ENCODE results near the gene OGT. TPM values are rescaled to one million over a fixed set of nuclear protein-coding genes. Genes with fewer than 3 reads are reported as not detected.
"Not testable (repeated sequence)": the region's sequence is repeated elsewhere in the genome, so short reads cannot be mapped to it uniquely, and the experiment has no call there.

OGT gene
- total RNA-seq, result 100 to 1,000 TPM; 309 to 356 TPM

DNA sequence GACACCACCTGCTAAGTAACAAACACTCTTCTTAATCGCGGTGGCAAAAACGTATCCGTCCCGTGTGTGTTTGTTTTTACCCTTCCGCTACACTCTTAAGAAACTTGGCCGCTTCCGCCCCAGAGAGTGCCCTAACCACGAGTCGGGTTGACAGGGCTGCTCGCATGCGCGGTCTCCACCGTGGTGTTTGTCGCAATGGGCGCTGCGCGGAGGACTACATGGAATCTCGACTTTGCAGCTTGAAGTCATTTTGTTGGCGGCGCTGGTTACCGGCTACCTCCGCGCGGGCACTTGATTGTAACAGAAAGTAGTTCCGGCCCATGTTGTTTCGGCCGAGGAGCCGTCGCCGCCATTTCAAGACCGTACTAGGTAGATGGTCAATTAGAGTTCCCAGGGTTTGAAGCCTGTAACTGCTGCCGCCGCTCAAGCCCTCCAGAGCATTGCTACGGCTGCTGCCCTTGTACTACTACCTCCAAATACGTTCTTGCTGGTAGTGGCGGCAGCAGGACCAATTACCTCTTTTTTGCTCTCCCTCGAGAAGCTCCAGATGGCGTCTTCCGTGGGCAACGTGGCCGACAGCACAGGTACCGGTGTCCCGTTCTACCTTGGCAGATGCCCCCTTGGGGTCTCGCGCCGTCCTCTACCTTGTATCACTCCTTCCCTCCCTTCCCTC is at the start of gene OGT:
Gene OGT (plus strand): TSS at position 352 of the 673 bp plus-strand sequence. CDS start 196 bp downstream, at position 548.
- H3K36me3 Mint-ChIP-seq, result peaks cover 25% of the 10 kb centered on the region
- ATAC-seq (peak; percentile 90 to 94), DNase-seq (ENCODE audit: low spot score) (peak; percentile 95)
- H3K4me1 Mint-ChIP-seq (ENCODE audit: low read depth in 2 of 2), result peaks cover 16 to 22% of the 10 kb centered on the region in 2 donors
- peak within 1 kb of the TSS; percentile 99 for H3K4me3 Mint-ChIP-seq
- peak within 1 kb of the TSS; percentile 96 to 99 for H3K27ac Mint-ChIP-seq
- H3K27me3 Mint-ChIP-seq, result peaks cover 0 to 5% of the 10 kb centered on the region in 2 donors
- no peaks in the 10 kb centered on the region for H3K9me3 Mint-ChIP-seq

DNA sequence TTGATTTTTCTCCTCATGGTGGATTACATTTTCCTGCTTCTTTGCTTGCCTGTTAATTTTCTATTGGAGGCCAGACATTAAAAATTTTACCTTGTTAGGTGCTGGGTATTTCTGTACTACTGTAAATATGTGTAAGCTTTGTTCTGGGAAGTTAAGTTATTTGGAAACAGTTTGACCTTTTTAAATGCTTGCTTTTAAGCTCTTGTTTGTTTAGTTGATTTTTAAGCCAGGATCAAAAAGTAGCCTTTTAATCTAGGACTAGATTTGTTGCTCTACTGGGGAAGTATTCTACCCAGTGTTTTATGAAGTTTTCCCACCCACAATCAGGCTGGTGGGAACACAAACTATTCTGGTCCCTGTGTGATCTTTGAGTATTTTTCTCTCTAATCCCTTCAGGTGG is 45.1 kb upstream of the OGT start:
- DNase-seq (ENCODE audit: low spot score), result no peak
- Mint-ChIP-seq H3K36me3 (no peaks in the 10 kb centered on the region), H3K27ac (no peak overlapping the region), H3K4me3 (no peak overlapping the region), H3K27me3 (peaks cover 0 to 3% of the 10 kb centered on the region in 2 donors), H3K4me1 (ENCODE audit: low read depth in 2 of 2) (peaks cover 4 to 5% of the 10 kb centered on the region in 2 donors), H3K9me3 (no peaks in the 10 kb centered on the region)
- no peak for ATAC-seq

DNA sequence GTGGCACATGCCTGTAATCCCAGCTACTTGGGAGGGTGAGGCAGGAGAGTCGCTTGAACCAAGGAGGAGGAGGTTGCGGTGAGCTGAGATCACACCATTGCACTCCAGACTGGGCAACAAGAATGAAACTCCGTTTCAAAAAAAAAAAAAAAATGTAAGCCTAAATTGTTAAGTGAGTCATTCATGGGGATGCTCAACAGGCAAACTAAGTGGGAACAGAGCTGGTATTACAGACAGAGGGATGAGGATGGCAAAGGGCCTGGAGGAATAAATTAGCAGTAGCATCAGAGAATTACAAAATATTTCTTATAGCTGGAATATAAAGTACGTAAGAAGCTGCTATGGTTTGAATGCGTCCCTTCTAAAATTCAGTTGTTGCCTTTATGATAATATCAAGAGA is 43.4 kb upstream of the OGT start:
- H3K27ac Mint-ChIP-seq, result no peak overlapping the region
- DNase-seq (ENCODE audit: low spot score), result no peak
- H3K9me3 Mint-ChIP-seq, result no peaks in the 10 kb centered on the region
- peaks cover 0 to 3% of the 10 kb centered on the region in 2 donors for H3K27me3 Mint-ChIP-seq
- peaks cover 5 to 8% of the 10 kb centered on the region in 2 donors for H3K4me1 Mint-ChIP-seq (ENCODE audit: low read depth in 2 of 2)
- no peaks in the 10 kb centered on the region for H3K36me3 Mint-ChIP-seq
- no peak overlapping the region for H3K4me3 Mint-ChIP-seq
- ATAC-seq, result no peak

DNA sequence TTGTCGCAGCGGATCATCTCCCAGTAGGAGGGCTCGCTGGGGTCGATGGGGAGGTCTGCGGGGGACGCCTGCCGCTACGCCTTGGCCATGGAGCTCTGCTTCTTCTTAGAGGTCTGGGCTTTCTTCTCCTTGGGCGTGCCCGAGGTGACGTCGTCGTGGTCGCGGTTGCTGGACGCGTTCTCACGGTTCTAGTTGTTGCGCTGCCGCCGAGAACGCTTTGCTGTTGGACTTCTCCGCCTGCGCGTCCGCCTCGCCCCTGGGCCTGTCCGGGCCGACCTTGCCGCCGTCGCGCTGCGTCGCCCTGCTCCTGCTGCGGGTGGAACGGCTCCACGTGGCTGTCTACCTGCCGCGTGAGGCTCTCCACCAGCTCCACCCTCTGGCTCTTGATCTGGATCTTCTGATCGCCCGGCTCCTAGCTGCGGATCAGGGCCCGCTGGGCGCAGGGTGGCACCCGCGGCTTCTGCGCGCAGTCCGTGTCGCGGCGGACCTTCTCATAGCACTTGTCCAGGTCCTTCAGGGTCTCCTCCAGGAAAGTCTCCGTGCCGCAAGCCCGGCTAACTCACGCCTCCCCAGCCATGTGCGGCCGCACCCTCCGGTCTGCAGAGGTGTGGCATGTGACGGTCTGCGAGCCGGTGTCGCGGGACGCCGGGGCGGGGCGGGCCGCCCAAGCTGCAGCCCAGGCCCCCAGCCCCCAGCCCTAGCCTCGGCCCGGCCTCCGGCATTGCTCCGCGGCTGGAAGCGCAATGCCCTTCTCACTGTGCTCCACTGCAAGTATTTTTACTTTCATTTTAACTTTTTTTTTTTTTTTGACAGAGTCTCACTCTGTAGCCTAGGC is 40.5 kb upstream of the OGT start:
- Mint-ChIP-seq H3K4me1 (ENCODE audit: low read depth in 2 of 2) (peaks cover 8 to 13% of the 10 kb centered on the region in 2 donors), H3K36me3 (no peaks in the 10 kb centered on the region), H3K27ac (peak overlapping the region; percentile 61 to 87), H3K27me3 (no peaks in the 10 kb centered on the region), H3K9me3 (no peaks in the 10 kb centered on the region), H3K4me3 (peak overlapping the region; percentile 93)
- peak; percentile 72 for DNase-seq (ENCODE audit: low spot score)
- ATAC-seq, result peak; percentile 87 to 89

DNA sequence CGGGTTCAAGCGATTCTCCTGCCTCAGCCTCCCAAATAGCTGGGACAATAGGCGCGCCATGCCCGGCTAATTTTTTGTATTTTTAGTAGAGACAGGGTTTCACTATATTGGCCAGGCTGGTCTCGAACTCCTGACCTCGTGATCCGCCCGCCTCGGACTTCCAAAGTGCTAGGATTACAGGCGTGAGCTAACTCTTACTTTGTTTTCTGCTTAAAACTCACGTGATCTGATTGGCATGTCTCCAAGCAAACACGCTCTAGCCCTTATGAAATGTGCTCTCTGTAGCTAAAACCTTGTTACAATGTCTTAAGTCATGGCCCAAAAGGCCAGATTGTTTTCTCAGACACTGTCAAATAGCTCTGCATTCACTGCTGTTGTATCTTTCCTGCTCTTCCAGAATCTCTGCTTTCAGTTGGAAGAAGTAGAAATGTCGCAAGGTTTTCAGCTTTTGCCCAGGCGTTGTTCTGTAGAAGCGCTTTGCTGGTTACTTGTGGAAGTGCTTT is 39.7 kb upstream of the OGT start:
- no peak overlapping the region for H3K27ac Mint-ChIP-seq
- no peaks in the 10 kb centered on the region for H3K9me3 Mint-ChIP-seq
- H3K36me3 Mint-ChIP-seq, result no peaks in the 10 kb centered on the region
- H3K4me1 Mint-ChIP-seq (ENCODE audit: low read depth in 2 of 2), result peaks cover 8 to 13% of the 10 kb centered on the region in 2 donors
- DNase-seq (ENCODE audit: low spot score) (no peak), ATAC-seq (no peak)
- H3K4me3 Mint-ChIP-seq, result peak overlapping the region; percentile 93
- H3K27me3 Mint-ChIP-seq, result no peaks in the 10 kb centered on the region

DNA sequence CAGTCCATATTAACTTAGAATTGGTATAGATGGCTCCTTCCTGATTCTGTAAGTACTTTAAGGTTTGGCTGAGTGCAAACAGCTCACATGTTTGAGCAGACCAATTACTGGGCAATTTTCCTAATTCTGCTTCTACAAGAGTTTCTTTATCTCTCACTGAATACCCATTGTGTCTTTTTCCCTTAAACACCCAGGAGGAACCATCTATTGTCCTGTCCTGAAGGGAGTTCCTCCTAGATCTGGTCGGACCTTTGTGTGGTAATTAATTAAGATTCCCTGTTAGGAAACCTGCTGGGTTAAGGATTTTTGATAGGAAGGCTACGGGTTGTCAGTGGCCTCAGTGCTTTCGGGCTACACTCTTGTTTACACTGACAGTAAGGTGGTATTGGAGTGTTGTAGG is 36.9 kb upstream of the OGT start:
- not testable (repeated sequence) for H3K9me3 Mint-ChIP-seq; H3K36me3 Mint-ChIP-seq; ATAC-seq; H3K27ac Mint-ChIP-seq; DNase-seq (ENCODE audit: low spot score); H3K27me3 Mint-ChIP-seq
- peaks cover 8 to 13% of the 10 kb centered on the region in 2 donors for H3K4me1 Mint-ChIP-seq (ENCODE audit: low read depth in 2 of 2)
- H3K4me3 Mint-ChIP-seq, result peak overlapping the region; percentile 9

DNA sequence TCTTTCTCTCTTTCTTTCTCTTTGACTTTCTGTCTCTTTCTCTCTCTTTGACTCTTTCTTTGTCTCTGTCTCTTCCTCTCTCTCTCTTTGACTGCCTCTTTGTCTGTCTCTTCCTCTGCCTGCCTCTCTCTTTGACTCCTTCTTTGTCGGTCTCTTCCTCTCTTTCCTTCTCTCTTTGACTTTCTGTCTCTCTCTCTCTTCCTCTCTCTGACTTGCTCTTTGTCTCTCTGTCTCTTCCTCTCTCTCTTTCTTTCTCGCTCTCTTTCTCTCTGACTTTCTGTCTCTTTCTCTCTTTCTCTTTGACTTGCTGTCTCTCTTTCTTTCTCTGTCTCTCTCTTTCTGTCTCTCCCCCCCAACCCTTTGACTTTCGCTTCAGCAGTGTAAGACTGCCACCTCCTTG is 36.4 kb upstream of the OGT start:
- Mint-ChIP-seq H3K36me3 (no peaks in the 10 kb centered on the region), H3K4me1 (ENCODE audit: low read depth in 2 of 2) (peaks cover 8 to 13% of the 10 kb centered on the region in 2 donors), H3K9me3 (no peaks in the 10 kb centered on the region), H3K27me3 (no peaks in the 10 kb centered on the region), H3K4me3 (peak overlapping the region; percentile 9), H3K27ac (no peak overlapping the region)
- DNase-seq (ENCODE audit: low spot score) (no peak), ATAC-seq (no peak)

DNA sequence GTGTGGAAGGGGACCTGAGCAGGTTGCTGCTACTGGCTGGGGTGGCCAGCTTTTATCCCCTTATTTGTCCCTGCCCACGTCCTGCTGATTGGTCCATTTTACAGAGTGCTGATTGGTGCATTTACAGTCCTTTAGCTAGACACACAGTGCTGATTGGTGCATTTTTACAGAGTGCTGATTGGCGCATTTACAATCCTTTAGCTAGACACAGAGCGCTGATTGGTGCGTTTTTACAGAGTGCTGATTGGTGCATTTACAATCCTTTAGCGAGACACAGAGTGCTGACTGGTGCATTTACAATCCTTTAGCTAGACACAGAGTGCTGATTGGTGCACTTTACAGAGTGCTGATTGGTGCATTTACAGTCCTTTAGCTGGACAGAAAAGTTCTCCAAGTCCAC is 30.8 kb upstream of the OGT start:
- not testable (repeated sequence) for H3K36me3 Mint-ChIP-seq; DNase-seq (ENCODE audit: low spot score); H3K4me1 Mint-ChIP-seq (ENCODE audit: low read depth in 2 of 2); H3K27ac Mint-ChIP-seq; H3K27me3 Mint-ChIP-seq; ATAC-seq; H3K9me3 Mint-ChIP-seq; H3K4me3 Mint-ChIP-seq

DNA sequence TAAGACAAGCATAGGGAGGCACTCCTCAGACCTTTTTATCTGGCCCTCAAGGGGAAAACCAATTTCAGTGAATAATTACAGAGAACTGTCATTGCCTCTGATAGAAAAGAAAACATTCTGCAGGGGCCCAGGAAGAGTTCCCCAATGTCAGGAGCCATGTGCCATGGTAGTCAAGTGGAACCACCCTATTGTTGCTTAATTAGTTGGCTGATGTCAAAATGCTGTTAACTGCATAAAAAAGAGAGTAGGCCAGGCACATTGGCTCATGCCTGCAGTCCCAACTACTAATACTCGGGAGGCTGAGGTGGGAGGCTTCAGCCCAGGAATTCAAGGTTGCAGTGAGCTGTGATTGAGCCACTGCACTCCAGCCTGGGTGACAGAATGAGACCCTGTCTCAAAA is 28.6 kb upstream of the OGT start:
- no peak overlapping the region for H3K4me3 Mint-ChIP-seq
- ATAC-seq, result no peak

DNA sequence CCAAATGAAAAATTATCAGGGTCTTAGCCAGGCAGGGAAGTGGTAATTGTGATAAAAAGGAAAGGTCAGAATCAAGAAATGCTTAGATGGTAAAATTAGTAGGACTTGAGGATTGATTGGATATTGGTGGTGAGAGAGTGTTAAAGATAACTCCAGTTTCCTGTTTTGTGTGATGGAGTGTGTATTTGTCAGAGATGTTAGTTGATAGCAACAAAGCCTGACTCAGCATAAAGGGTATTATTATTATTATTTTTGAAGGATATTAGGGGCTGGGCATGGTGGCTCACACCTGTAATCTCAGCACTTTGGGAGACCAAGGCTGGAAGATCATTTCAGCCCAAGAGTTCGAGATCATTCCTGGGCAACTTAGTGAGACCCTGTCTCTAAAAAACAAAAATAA is 23.6 kb upstream of the OGT start:
- H3K9me3 Mint-ChIP-seq, result peaks cover 3% of the 10 kb centered on the region
- no peak overlapping the region for H3K27ac Mint-ChIP-seq
- ATAC-seq, result no peak
- no peak overlapping the region for H3K4me3 Mint-ChIP-seq
- DNase-seq (ENCODE audit: low spot score), result no peak
- H3K36me3 Mint-ChIP-seq, result no peaks in the 10 kb centered on the region
- H3K4me1 Mint-ChIP-seq (ENCODE audit: low read depth in 2 of 2), result peaks cover 6 to 11% of the 10 kb centered on the region in 2 donors
- H3K27me3 Mint-ChIP-seq, result peaks cover 0 to 7% of the 10 kb centered on the region in 2 donors

More for the DNA sequence above, 28.6 kb upstream of the OGT start:
- no peak for DNase-seq (ENCODE audit: low spot score)
- H3K27me3 Mint-ChIP-seq, result peaks cover 0 to 4% of the 10 kb centered on the region in 2 donors
- H3K4me1 Mint-ChIP-seq (ENCODE audit: low read depth in 2 of 2), result no peaks in the 10 kb centered on the region
- no peaks in the 10 kb centered on the region for H3K36me3 Mint-ChIP-seq
- no peaks in the 10 kb centered on the region for H3K9me3 Mint-ChIP-seq
- no peak overlapping the region for H3K27ac Mint-ChIP-seq

DNA sequence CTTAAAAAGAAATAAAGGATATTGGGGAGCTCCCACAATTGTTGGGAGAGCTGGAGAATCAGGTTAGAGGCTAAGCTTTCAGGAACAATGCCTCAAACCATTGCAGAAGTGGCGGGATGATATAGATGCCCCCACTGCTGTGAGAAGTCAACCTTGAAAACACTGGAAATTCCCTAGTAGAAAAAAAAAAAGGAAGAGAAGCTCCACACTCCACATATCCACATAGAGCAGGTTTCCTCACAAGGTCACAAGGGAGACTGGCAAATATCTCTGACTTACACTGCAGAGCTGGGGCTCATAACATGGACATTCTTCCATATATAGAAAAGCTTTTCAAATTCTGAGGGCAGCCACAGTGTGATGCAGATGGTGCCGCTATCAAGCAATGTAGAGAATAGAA is 22.7 kb upstream of the OGT start:
- Mint-ChIP-seq H3K4me3 (no peak overlapping the region), H3K36me3 (no peaks in the 10 kb centered on the region), H3K27me3 (peaks cover 0 to 7% of the 10 kb centered on the region in 2 donors), H3K9me3 (peaks cover 3% of the 10 kb centered on the region), H3K4me1 (ENCODE audit: low read depth in 2 of 2) (peaks cover 9 to 17% of the 10 kb centered on the region in 2 donors), H3K27ac (no peak overlapping the region)
- ATAC-seq (no peak), DNase-seq (ENCODE audit: low spot score) (no peak)

DNA sequence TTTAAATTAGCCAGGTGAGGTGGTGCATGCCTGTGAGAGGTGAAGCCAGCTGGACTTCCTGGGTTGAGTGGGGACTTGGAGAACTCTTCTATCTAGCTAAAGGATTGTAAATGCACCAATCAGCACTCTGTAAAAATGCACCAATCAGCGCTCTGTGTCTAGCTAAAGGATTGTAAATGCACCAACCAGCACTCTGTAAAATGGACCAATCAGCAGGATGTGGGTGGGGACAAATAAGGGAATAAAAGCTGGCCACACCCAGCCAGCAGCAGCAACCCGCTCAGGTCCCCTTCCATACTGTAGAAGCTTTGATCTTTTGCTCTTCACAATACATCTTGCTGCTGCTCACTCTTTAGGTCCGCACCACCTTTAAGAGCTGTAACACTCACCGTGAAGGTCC is 19.2 kb upstream of the OGT start:
- H3K4me3 Mint-ChIP-seq; H3K36me3 Mint-ChIP-seq; H3K27me3 Mint-ChIP-seq; DNase-seq (ENCODE audit: low spot score); ATAC-seq; H3K27ac Mint-ChIP-seq; H3K9me3 Mint-ChIP-seq: not testable (repeated sequence)
- H3K4me1 Mint-ChIP-seq (ENCODE audit: low read depth in 2 of 2), result peaks cover 9 to 17% of the 10 kb centered on the region in 2 donors

DNA sequence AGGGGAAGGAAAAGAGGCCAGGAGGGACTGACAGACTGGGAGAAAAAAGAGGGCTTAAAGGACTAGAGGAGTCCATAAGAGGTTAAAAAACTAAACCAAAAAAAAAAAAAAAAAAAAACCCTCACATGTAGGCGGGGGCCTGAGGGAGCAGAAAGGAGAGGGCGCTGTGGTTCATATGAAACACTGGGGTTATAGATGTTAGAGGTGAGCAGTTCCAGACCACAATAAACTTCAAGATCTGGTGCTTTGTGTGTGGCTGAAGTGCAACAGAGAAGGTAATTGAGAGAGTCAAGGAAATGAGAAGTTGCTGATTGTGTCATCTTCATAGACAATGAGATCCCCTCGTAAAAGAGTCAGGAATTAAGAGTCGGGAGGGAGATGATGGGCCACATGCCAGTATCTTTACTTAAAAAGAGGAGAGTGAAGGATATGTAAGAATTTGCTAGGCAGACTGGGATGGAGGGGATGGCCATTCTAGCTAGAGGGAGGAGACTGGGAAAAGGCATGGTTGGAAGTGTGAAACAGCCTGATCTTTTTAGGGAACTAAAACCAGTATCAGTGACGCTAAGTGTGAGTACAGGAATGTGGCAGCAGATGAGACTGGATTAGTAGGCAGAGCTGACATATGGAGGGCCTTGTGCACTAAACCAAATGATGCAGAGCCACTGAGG is 18.4 kb upstream of the OGT start:
- peaks cover 3% of the 10 kb centered on the region for H3K9me3 Mint-ChIP-seq
- no peak overlapping the region for H3K27ac Mint-ChIP-seq
- peaks cover 9 to 17% of the 10 kb centered on the region in 2 donors for H3K4me1 Mint-ChIP-seq (ENCODE audit: low read depth in 2 of 2)
- H3K36me3 Mint-ChIP-seq, result no peaks in the 10 kb centered on the region
- ATAC-seq (peak in 1 of 2 donors; percentile 44), DNase-seq (ENCODE audit: low spot score) (no peak)
- H3K4me3 Mint-ChIP-seq, result no peak overlapping the region
- peaks cover 0 to 7% of the 10 kb centered on the region in 2 donors for H3K27me3 Mint-ChIP-seq
